Glutamatergic neuron (in vitro differentiated cells): Measurements from ENCODE around the gene GALNT3. TPM values are rescaled to one million over a fixed set of nuclear protein-coding genes. Genes with fewer than 3 reads are reported as not detected.

Source experiments
- DNase-seq: peaks from one replicate; pipeline ENCODE4 v3.0.0; 2022
- H3K27ac Mint-ChIP-seq: one replicate; pipeline ENCODE4 v1.8.0; 2020; ENCODE audit warnings: mild to moderate bottlenecking, mixed read lengths, inconsistent platforms; ENCODE audit not compliant: unreplicated experiment
- H3K27me3 Mint-ChIP-seq: one replicate; pipeline ENCODE4 v1.8.0; 2020; ENCODE audit warnings: mild to moderate bottlenecking, moderate library complexity, mixed read lengths, inconsistent platforms; ENCODE audit not compliant: unreplicated experiment
- H3K36me3 Mint-ChIP-seq: one replicate; pipeline ENCODE4 v1.8.0; 2020; ENCODE audit warnings: mild to moderate bottlenecking, mixed read lengths, inconsistent platforms; ENCODE audit not compliant: unreplicated experiment
- H3K4me1 Mint-ChIP-seq: one replicate; pipeline ENCODE4 v1.8.0; 2020; ENCODE audit warnings: mild to moderate bottlenecking, low read depth, mixed read lengths, inconsistent platforms; ENCODE audit not compliant: unreplicated experiment
- H3K4me3 Mint-ChIP-seq: one replicate; pipeline ENCODE4 v1.8.0; 2020; ENCODE audit warnings: mild to moderate bottlenecking, mixed read lengths, inconsistent platforms; ENCODE audit not compliant: unreplicated experiment
- H3K9me3 Mint-ChIP-seq: one replicate; pipeline ENCODE4 v1.8.0; 2020; ENCODE audit warnings: mild to moderate bottlenecking, moderate library complexity, mixed read lengths, inconsistent platforms; ENCODE audit not compliant: unreplicated experiment
- total RNA-seq: library from RNA; stranded (reverse); fragmentation: NEBNext Ultra II Directional; extraction: Animal tissue kit (Norgen Biotek cat#: 25700); gene quantifications from one replicate; pipeline ENCODE4 v1.2.1, GENCODE V29; 2021; ENCODE audit not compliant: unreplicated experiment
- TF ChIP-seq, protein P1 (sequence below): fragments of 200-600 bp; sonication (generic); IDR thresholded peaks from one replicate; pipeline ENCODE4 v1.5.0; 2021; ENCODE audit not compliant: partially characterized antibody, unreplicated experiment

The GALNT3 gene
- total RNA-seq, 1 donor from 2014 or later, result 1.3 TPM

DNA sequence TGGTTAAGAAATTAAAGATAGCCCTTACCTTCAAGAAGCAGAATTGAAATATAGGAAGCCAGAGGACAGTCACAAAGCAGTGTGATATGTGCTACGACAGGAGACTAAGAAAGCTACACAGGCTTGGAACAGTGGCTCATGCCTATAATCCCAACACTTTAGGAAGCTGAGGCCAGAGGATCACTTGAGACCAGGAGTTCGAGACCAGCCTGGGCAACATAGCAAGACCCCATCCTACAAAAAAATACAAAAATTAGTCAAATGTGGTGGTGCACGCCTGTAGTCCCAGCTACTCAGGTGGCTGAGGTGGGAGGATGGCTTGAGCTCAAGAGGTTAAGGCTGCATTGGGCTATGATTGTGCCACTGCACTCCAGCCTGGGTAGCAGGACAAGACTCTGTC lies 21.9 kb downstream of the GALNT3 start:
- Mint-ChIP-seq H3K36me3 (no peaks in the 10 kb centered on the region), H3K27me3 (no peaks in the 10 kb centered on the region), H3K4me1 (peaks cover 11% of the 10 kb centered on the region), H3K4me3 (no peak overlapping the region), H3K9me3 (no peaks in the 10 kb centered on the region), H3K27ac (no peak overlapping the region)
- no peak for DNase-seq
- TF ChIP-seq, protein P1, sequence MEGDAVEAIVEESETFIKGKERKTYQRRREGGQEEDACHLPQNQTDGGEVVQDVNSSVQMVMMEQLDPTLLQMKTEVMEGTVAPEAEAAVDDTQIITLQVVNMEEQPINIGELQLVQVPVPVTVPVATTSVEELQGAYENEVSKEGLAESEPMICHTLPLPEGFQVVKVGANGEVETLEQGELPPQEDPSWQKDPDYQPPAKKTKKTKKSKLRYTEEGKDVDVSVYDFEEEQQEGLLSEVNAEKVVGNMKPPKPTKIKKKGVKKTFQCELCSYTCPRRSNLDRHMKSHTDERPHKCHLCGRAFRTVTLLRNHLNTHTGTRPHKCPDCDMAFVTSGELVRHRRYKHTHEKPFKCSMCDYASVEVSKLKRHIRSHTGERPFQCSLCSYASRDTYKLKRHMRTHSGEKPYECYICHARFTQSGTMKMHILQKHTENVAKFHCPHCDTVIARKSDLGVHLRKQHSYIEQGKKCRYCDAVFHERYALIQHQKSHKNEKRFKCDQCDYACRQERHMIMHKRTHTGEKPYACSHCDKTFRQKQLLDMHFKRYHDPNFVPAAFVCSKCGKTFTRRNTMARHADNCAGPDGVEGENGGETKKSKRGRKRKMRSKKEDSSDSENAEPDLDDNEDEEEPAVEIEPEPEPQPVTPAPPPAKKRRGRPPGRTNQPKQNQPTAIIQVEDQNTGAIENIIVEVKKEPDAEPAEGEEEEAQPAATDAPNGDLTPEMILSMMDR, result no peak

GRCh38 chr2:165766326-165766927 lies 27.6 kb downstream of the GALNT3 start:
- TF ChIP-seq, protein P1, result no peak
- H3K4me3 Mint-ChIP-seq, result no peak overlapping the region
- DNase-seq, result no peak
- H3K27me3 Mint-ChIP-seq, result no peaks in the 10 kb centered on the region
- no peaks in the 10 kb centered on the region for H3K9me3 Mint-ChIP-seq
- H3K36me3 Mint-ChIP-seq, result no peaks in the 10 kb centered on the region
- H3K27ac Mint-ChIP-seq, result no peak overlapping the region
- H3K4me1 Mint-ChIP-seq, result no peaks in the 10 kb centered on the region

GRCh38 chr2:165762723-165763122 lies 31.3 kb downstream of the GALNT3 start:
- H3K4me3 Mint-ChIP-seq, result no peak overlapping the region
- no peaks in the 10 kb centered on the region for H3K9me3 Mint-ChIP-seq
- no peaks in the 10 kb centered on the region for H3K27me3 Mint-ChIP-seq
- H3K27ac Mint-ChIP-seq, result no peak overlapping the region
- no peaks in the 10 kb centered on the region for H3K36me3 Mint-ChIP-seq
- DNase-seq, result no peak
- H3K4me1 Mint-ChIP-seq, result no peaks in the 10 kb centered on the region
- TF ChIP-seq, protein P1, result no peak

DNA sequence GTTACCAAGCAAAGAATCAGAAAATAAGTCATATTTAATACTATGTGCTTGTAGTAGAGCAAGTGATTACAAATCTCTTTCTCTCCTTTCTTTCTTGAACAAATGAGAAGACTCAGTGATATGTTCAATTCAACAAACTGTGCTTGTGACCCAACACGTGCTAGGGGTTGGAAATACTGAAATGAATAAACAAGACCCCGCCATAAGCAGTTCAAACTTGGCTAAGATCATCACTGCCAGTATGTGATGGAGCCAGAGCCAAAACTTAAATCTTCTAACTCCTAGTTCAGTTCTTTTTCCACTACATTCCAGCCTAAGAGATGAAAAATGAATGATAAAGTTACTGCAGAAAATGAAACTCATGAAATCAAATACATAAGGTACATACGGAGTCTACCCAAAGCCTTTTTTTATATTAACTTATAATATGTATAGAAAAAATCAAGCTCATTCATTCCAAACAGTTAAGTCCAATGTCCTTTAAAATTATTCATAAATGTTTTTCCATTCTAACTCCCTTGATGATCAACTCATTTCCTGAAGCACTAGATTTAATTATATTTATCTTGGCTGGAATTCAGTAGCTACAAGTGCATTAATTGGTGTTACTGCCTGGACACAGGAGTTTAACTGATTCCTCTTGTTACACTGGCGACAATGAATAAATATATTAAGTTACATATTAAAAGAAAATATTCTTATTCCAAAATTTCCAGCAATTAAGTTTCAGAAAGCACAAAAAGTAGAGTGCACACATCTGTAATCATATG lies 36.0 kb downstream of the GALNT3 start:
- Mint-ChIP-seq H3K4me3 (no peak overlapping the region), H3K27ac (no peak overlapping the region), H3K9me3 (no peaks in the 10 kb centered on the region), H3K4me1 (no peaks in the 10 kb centered on the region), H3K27me3 (peaks cover 1% of the 10 kb centered on the region), H3K36me3 (no peaks in the 10 kb centered on the region)
- TF ChIP-seq, protein P1, result no peak
- DNase-seq, result no peak

DNA sequence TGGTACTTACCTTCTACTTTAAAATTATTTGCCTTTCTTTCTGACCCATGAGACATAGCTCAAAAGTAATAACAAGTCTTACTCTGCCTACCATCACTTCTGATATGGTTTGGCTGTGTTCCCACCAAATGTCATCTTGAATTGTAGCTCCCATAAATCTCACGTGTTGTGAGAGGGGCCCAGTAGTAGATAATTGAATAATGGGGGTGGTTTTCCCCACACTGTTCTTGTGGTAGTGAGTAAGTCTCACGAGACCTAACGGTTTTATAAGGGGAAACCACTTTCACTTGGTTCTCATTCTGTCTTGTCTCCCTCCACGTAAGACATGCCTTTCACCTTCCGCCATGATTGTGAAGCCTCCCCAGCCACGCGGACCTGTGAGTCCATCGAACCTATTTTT lies 47.5 kb downstream of the GALNT3 start:
- H3K4me1 Mint-ChIP-seq, result no peaks in the 10 kb centered on the region
- no peaks in the 10 kb centered on the region for H3K9me3 Mint-ChIP-seq
- no peak overlapping the region for H3K27ac Mint-ChIP-seq
- H3K36me3 Mint-ChIP-seq, result no peaks in the 10 kb centered on the region
- DNase-seq, result no peak
- no peak overlapping the region for H3K4me3 Mint-ChIP-seq
- TF ChIP-seq, protein P1, result no peak
- H3K27me3 Mint-ChIP-seq, result no peaks in the 10 kb centered on the region
